ENCODE data around the gene TOPORS.
"Not testable (repeated sequence)": the region's sequence is repeated elsewhere in the genome, so short reads cannot be mapped to it uniquely, and the experiment has no call there.

DNA sequence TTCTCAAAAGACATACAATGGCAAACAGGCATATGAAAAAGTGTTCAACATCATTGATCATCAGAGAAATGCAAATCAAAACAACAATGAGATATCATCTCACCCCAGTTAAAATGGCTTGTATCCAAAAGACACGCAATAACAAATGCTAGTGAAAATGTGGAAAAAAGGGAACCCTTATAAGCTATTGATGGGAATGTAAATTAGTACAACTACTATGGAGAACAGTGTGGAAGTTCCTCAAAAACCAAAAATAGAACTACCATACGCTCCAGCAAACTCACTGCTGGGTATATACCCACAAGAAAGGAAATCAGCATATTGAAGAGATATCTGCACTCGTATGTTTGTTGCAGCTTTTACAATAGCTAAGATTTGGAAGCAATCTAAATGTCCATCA lies 46.6 kb upstream of the TOPORS start:
- not testable (repeated sequence) for TF ChIP-seq REST (IDR thresholded peaks at IDR 0.05; ENCODE audit: unreplicated experiment); JUNB (IDR thresholded peaks at IDR 0.05; ENCODE audit: unreplicated experiment); EZH2 (IDR thresholded peaks at IDR 0.05; ENCODE audit: low read depth, unreplicated experiment); CTCF (conservative IDR thresholded peaks at IDR 0.05; ENCODE audit: low read depth in 2 of 2); POLR2AphosphoS5 (IDR thresholded peaks at IDR 0.05; ENCODE audit: low read depth); EZH2phosphoT487 (IDR thresholded peaks at IDR 0.05; ENCODE audit: unreplicated experiment); CREB1 (CRISPR knock-in tag; IDR thresholded peaks at IDR 0.05; ENCODE audit: low read depth); ZNF114 (CRISPR knock-in tag; IDR thresholded peaks at IDR 0.05); NANOG (IDR thresholded peaks at IDR 0.05; ENCODE audit: borderline replicate concordance); ZNF331 (CRISPR knock-in tag; IDR thresholded peaks at IDR 0.05; ENCODE audit: low read depth); STAT1 (IDR thresholded peaks at IDR 0.05; ENCODE audit: unreplicated experiment)
- TF ChIP-seq, protein P1, sequence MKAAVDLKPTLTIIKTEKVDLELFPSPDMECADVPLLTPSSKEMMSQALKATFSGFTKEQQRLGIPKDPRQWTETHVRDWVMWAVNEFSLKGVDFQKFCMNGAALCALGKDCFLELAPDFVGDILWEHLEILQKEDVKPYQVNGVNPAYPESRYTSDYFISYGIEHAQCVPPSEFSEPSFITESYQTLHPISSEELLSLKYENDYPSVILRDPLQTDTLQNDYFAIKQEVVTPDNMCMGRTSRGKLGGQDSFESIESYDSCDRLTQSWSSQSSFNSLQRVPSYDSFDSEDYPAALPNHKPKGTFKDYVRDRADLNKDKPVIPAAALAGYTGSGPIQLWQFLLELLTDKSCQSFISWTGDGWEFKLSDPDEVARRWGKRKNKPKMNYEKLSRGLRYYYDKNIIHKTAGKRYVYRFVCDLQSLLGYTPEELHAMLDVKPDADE (IDR thresholded peaks at IDR 0.05) = not testable (repeated sequence)

Data from GM23338 (cell line).